Measurements from ENCODE around the gene GYPB. TPM values are rescaled to one million over a fixed set of nuclear protein-coding genes. Genes with fewer than 3 reads are reported as not detected.
"Not testable (repeated sequence)": the region's sequence is repeated elsewhere in the genome, so short reads cannot be mapped to it uniquely, and the experiment has no call there.

GYPB gene
- total RNA-seq, 1 experiment from 2014 or later = not detected

DNA sequence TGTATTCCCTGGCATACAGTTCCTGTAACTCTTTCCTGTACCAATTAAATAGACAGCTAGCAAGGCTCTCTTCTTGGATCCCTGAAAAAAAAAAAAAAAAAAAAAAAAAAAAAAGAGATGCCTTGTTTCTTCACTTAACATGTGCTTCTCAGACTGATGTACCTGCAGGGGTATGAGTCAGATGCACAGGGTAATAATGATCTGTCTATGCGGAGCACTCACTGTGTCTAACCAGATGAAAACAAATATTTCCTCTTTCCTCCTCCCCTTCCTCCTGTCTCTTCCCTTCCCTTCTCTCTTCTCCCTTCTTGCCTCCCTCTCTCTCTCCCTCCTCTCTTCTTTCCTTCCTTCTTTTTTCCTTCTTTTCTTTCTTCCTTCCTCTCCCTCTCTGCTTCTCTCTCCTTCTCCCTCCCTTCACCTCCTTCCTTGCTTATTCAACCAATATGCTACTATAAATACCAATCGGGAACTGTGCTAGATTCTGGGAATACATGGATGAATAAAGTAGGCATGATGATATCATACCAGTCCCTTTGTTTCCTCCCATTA lies 3.0 kb downstream of the GYPB start:
- H3K4me3 ChIP-seq (ENCODE audit: low read depth in 2 of 2, low read length in 2 of 2); H3K36me3 ChIP-seq (ENCODE audit: control insufficient read depth, insufficient read depth, low read length); intact Hi-C loops (cut with micrococcal nuclease; ENCODE audit: unreplicated experiment); in situ Hi-C loops (cut with HindIII; ENCODE audit: low pct_unique_long_range_greater_than_20kb, low sequenced_read_pairs); H3K4me1 ChIP-seq (ENCODE audit: control insufficient read depth, insufficient read depth, low read length); H3K27me3 ChIP-seq (ENCODE audit: control insufficient read depth, insufficient read depth, low read length); H3K9me3 ChIP-seq (ENCODE audit: control insufficient read depth, insufficient read depth, low read depth, low read length); H3K27ac ChIP-seq (ENCODE audit: low read length); ATAC-seq; DNase-seq (ENCODE audit: low read depth, low spot score); CTCF ChIA-PET; BruUV-seq (replicated peaks); POLR2A ChIA-PET: not testable (repeated sequence)

DNA sequence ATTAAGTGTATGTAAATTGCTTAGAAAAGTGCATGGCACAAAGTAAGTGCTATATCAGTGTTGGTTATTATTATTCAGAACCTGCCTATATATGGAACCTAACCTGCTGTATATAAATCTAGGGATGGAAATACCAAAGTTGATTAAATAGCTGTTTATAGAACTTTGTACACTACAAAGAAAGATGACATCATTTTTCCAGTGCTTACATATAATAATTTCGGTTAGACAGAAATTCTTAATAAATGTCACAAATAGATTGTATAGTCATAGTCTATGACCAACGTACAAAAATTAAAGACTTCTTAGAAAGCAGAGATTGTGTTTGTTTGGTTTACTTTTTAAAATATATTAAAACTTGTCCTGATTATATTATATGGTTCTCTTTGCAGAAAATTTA lies 4.4 kb downstream of the GYPB start:
- H3K4me3 ChIP-seq (ENCODE audit: low read depth in 2 of 2, low read length in 2 of 2) = no peak overlapping the region
- no peaks in the 10 kb centered on the region for H3K27me3 ChIP-seq (ENCODE audit: control insufficient read depth, insufficient read depth, low read length)
- no peak for DNase-seq (ENCODE audit: low read depth, low spot score)
- no peaks in the 10 kb centered on the region for H3K9me3 ChIP-seq (ENCODE audit: control insufficient read depth, insufficient read depth, low read depth, low read length)
- ATAC-seq = no peak
- H3K36me3 ChIP-seq (ENCODE audit: control insufficient read depth, insufficient read depth, low read length) = no peaks in the 10 kb centered on the region
- no TSS peak for BruUV-seq (replicated peaks)
- H3K4me1 ChIP-seq (ENCODE audit: control insufficient read depth, insufficient read depth, low read length) = no peaks in the 10 kb centered on the region
- H3K27ac ChIP-seq (ENCODE audit: low read length) = no peak overlapping the region
- TF ChIP-seq SIN3A (IDR thresholded peaks at IDR 0.05; ENCODE audit: borderline replicate concordance, insufficient read depth, low read depth, low read length) (no peak), TCF7L2 (IDR thresholded peaks at IDR 0.05; ENCODE audit: low read depth, low read length) (no peak), POLR2AphosphoS5 (IDR thresholded peaks at IDR 0.05; ENCODE audit: low read depth, low read length) (no peak)
- TF ChIP-seq, protein P1, sequence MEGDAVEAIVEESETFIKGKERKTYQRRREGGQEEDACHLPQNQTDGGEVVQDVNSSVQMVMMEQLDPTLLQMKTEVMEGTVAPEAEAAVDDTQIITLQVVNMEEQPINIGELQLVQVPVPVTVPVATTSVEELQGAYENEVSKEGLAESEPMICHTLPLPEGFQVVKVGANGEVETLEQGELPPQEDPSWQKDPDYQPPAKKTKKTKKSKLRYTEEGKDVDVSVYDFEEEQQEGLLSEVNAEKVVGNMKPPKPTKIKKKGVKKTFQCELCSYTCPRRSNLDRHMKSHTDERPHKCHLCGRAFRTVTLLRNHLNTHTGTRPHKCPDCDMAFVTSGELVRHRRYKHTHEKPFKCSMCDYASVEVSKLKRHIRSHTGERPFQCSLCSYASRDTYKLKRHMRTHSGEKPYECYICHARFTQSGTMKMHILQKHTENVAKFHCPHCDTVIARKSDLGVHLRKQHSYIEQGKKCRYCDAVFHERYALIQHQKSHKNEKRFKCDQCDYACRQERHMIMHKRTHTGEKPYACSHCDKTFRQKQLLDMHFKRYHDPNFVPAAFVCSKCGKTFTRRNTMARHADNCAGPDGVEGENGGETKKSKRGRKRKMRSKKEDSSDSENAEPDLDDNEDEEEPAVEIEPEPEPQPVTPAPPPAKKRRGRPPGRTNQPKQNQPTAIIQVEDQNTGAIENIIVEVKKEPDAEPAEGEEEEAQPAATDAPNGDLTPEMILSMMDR (IDR thresholded peaks at IDR 0.05) = no peak
- TF ChIP-seq, protein P2, sequence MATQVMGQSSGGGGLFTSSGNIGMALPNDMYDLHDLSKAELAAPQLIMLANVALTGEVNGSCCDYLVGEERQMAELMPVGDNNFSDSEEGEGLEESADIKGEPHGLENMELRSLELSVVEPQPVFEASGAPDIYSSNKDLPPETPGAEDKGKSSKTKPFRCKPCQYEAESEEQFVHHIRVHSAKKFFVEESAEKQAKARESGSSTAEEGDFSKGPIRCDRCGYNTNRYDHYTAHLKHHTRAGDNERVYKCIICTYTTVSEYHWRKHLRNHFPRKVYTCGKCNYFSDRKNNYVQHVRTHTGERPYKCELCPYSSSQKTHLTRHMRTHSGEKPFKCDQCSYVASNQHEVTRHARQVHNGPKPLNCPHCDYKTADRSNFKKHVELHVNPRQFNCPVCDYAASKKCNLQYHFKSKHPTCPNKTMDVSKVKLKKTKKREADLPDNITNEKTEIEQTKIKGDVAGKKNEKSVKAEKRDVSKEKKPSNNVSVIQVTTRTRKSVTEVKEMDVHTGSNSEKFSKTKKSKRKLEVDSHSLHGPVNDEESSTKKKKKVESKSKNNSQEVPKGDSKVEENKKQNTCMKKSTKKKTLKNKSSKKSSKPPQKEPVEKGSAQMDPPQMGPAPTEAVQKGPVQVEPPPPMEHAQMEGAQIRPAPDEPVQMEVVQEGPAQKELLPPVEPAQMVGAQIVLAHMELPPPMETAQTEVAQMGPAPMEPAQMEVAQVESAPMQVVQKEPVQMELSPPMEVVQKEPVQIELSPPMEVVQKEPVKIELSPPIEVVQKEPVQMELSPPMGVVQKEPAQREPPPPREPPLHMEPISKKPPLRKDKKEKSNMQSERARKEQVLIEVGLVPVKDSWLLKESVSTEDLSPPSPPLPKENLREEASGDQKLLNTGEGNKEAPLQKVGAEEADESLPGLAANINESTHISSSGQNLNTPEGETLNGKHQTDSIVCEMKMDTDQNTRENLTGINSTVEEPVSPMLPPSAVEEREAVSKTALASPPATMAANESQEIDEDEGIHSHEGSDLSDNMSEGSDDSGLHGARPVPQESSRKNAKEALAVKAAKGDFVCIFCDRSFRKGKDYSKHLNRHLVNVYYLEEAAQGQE (IDR thresholded peaks at IDR 0.05; ENCODE audit: insufficient read depth in 1 of 2, low read depth in 2 of 2, low read length in 1 of 2) = no peak
- POLR2A ChIA-PET = no interaction called here
- in situ Hi-C loops (cut with HindIII; ENCODE audit: low pct_unique_long_range_greater_than_20kb, low sequenced_read_pairs) = no loop called here
- CTCF ChIA-PET = no interaction called here
- intact Hi-C loops (cut with micrococcal nuclease; ENCODE audit: unreplicated experiment) = no loop called here

DNA sequence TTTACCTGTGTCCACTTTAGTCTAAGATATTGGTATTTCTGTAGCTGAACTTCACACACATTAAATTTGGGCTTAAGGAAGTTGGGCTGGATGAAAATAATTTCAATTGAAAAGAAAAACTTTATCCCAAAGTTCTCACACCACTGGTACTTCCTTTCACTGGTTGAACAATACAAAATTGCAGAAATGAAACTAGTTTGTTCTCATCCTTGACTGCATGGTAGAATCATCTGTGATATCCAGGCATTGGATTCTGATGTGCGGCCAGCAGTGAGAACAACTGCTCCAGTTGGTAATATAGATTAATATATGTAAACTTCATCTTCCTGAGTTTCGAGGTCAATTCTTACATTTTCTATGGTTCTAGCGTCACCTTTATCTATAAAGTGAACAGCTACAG lies 10.6 kb downstream of the GYPB start:
- H3K27me3 ChIP-seq (ENCODE audit: control insufficient read depth, insufficient read depth, low read length); H3K4me3 ChIP-seq (ENCODE audit: low read depth in 2 of 2, low read length in 2 of 2); CTCF ChIA-PET; H3K9me3 ChIP-seq (ENCODE audit: control insufficient read depth, insufficient read depth, low read depth, low read length); H3K36me3 ChIP-seq (ENCODE audit: control insufficient read depth, insufficient read depth, low read length); POLR2A ChIA-PET; ATAC-seq; in situ Hi-C loops (cut with HindIII; ENCODE audit: low pct_unique_long_range_greater_than_20kb, low sequenced_read_pairs); BruUV-seq (replicated peaks); intact Hi-C loops (cut with micrococcal nuclease; ENCODE audit: unreplicated experiment); DNase-seq (ENCODE audit: low read depth, low spot score); H3K4me1 ChIP-seq (ENCODE audit: control insufficient read depth, insufficient read depth, low read length); H3K27ac ChIP-seq (ENCODE audit: low read length): not testable (repeated sequence)

DNA sequence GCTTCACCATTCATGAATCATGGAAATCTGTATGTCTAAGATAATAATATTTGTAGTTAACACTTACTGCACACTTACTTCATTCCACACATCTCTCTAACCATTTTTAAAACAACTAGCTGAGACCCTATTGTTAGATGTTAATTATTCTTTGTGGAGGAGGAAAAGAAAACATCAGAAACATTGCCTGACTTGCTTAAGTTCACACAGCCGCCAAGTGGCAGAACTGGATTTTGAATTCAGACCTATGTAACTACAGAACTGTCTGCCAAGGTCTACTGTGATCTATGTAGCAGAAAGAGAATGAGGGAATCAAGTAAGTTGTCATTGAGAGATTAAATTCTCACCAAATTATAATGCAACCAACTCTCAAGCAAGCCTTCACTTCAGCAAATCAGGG lies 11.2 kb downstream of the GYPB start:
- BruUV-seq (replicated peaks); H3K27me3 ChIP-seq (ENCODE audit: control insufficient read depth, insufficient read depth, low read length); H3K27ac ChIP-seq (ENCODE audit: low read length); in situ Hi-C loops (cut with HindIII; ENCODE audit: low pct_unique_long_range_greater_than_20kb, low sequenced_read_pairs); H3K4me1 ChIP-seq (ENCODE audit: control insufficient read depth, insufficient read depth, low read length); H3K36me3 ChIP-seq (ENCODE audit: control insufficient read depth, insufficient read depth, low read length); ATAC-seq; H3K4me3 ChIP-seq (ENCODE audit: low read depth in 2 of 2, low read length in 2 of 2); DNase-seq (ENCODE audit: low read depth, low spot score); intact Hi-C loops (cut with micrococcal nuclease; ENCODE audit: unreplicated experiment); CTCF ChIA-PET; H3K9me3 ChIP-seq (ENCODE audit: control insufficient read depth, insufficient read depth, low read depth, low read length); POLR2A ChIA-PET: not testable (repeated sequence)

DNA sequence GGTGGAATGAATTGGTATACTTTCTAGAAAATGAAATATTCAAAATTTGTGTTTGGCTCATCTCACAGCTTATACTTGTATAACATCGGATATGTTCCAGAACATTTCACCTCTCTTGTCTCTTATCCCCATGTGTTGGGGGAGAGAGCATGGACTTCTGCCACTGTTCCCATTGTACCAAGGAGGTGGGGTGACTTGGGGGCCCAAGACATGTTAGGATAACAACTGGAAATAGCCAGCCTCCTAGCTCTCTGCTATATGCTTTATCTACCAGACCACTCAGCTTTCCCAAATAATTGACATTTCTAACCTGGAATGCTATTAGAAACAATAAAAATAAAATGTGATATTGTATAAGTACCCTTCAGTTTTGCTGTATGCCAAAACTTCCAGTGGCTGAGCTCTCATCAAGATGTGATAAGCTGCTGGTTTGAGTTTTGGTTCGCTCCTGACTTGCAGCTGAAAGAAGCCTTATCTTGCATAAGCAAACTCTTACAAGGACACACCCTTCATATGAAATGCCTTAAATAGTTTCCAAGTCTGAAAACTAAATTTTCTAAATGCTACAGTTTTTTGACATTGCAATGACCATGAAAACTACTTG lies 12.9 kb downstream of the GYPB start:
- BruUV-seq (replicated peaks); ATAC-seq; H3K4me1 ChIP-seq (ENCODE audit: control insufficient read depth, insufficient read depth, low read length); DNase-seq (ENCODE audit: low read depth, low spot score); H3K36me3 ChIP-seq (ENCODE audit: control insufficient read depth, insufficient read depth, low read length); H3K27ac ChIP-seq (ENCODE audit: low read length); CTCF ChIA-PET; in situ Hi-C loops (cut with HindIII; ENCODE audit: low pct_unique_long_range_greater_than_20kb, low sequenced_read_pairs); POLR2A ChIA-PET; H3K9me3 ChIP-seq (ENCODE audit: control insufficient read depth, insufficient read depth, low read depth, low read length); H3K27me3 ChIP-seq (ENCODE audit: control insufficient read depth, insufficient read depth, low read length); intact Hi-C loops (cut with micrococcal nuclease; ENCODE audit: unreplicated experiment); H3K4me3 ChIP-seq (ENCODE audit: low read depth in 2 of 2, low read length in 2 of 2): not testable (repeated sequence)
